SU-DHL-6 (cell line): ENCODE results near the gene FOXO3.

ENCODE experiments used
- CTCF ChIP-seq: fragments of 200-600 bp; sonication (generic); IDR thresholded peaks from one replicate; pipeline ENCODE4 v1.5.1; 2017; ENCODE audit warnings: antibody characterized with exemption, mild to moderate bottlenecking, low read length, moderate library complexity; ENCODE audit not compliant: insufficient read depth, poor library complexity, severe bottlenecking
- EZH2phosphoT487 ChIP-seq: fragments of 200-600 bp; sonication (generic), shearing (Covaris generic); conservative IDR thresholded peaks from 2 replicates; pipeline ENCODE4 v1.6.1; 2018; ENCODE audit warnings: mild to moderate bottlenecking, antibody characterized with exemption, low read length, moderate library complexity, mixed read lengths

- TF ChIP-seq CTCF: no peak
- TF ChIP-seq EZH2phosphoT487: no peak
Observed at GRCh38 chr6:108555399-108556052, 5.2 kb upstream of the FOXO3 start.
